HuH-7 (cell line): Measurements from ENCODE around the gene DYRK2.

Experiments
- DNase-seq: peaks from one replicate; pipeline ENCODE4 v3.0.0; 2011; ENCODE audit warnings: low spot score

DYRK2 gene

DNA sequence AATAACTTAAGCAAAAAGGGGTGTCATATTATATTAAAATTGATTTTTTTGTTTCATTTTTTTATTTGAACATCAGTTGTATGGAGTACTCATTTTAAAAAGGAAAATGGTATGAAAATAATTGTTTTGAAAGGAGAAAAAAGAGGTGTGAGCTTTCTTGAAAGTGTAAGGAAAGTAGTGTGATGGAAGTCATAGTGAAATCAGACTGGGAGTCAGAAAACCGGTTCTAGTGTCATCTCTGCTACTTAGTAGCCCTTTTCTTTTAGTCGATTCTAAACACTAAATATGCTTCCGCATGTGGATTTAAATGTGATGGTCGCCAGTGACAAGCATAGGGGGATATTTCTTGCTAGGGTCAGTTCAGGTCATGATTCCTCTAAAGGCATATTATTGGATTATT, 1.8 kb upstream of the DYRK2 start:
- DNase-seq, result no peak

DNA sequence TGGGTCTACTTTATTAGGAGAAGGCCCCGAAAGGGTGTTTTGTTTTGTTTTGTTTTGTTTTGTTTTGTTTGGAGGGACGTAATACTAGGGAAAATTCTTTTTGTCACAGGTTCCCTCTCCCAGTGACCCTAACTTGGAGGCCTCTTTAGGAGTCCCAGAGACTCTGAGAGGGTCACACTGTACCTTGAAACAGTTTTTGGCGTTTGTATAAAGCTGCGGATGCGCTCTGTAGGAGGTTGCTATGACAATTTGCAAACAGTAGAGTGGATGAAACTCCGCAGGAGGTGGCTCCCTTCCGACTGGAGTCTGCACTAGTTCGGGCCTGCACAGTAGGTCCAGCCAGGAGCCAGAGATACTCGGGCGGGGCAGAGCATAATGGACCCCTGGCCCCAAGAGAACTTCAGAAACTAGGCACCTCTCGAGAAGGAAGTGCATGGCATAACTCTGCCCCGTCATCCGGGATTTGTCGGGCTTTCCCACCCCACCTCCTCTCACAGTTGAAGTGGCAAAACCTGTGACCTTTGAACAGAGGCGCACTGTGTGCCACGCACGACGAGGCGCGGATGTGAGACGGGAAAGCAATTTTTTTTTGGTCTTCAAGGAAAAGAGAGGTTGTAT, 1.3 kb upstream of the DYRK2 start:
- DNase-seq, result peak; percentile 45

DNA sequence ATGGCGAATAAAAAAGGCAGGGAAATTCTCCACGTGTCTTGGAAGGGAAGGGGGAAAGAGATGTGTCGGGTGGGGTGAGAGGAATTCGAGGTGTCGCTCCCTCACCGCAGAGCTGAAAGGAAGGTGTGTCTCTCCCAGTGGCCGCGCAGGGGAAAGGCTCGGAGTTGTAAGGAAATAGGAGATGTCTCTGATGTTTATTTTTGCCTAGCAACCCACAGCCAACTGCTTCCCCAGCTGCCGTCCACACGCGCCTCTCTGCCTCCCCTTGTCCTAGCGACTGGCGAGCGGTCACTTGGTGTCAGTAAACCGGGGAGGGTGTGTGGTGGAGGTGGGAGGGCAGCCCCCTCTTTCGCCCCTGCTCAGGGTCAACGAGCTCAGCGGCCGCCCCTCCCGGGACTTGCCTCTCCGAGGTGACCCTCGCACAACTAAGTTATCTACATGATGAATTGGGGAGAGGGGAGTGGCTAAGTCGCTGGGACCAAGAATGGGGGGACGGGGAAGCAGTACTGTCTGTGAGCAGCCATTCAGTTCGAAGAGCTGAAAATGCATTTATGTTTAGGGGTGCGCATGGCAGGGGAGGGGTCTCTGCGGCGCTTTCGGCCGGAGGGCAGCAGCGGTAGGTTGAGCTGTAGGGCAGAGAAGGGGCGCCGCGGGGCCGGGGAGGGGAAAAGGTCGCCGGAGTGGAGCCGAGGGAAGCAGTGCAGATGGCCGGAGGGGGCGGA, 585 bp upstream of the DYRK2 start:
- DNase-seq, result peak; percentile 81

DNA sequence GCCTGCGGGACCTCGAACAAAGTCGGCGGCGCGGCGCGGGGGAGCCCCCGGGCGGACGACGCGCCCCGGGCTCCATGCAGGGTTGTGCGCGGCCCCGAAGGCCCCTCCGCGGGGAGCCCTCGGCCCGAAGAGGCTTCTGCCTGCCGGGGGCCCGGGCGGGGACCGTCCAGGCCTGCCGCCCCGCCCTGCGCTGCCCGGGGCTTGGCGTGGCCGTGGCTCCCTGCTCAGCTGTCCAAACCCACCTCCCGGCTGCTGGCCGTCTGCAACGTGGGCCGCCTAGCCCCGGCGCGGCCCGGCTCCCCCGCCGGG, 670 bp downstream of the DYRK2 start:
- peak; percentile 24 for DNase-seq

DNA sequence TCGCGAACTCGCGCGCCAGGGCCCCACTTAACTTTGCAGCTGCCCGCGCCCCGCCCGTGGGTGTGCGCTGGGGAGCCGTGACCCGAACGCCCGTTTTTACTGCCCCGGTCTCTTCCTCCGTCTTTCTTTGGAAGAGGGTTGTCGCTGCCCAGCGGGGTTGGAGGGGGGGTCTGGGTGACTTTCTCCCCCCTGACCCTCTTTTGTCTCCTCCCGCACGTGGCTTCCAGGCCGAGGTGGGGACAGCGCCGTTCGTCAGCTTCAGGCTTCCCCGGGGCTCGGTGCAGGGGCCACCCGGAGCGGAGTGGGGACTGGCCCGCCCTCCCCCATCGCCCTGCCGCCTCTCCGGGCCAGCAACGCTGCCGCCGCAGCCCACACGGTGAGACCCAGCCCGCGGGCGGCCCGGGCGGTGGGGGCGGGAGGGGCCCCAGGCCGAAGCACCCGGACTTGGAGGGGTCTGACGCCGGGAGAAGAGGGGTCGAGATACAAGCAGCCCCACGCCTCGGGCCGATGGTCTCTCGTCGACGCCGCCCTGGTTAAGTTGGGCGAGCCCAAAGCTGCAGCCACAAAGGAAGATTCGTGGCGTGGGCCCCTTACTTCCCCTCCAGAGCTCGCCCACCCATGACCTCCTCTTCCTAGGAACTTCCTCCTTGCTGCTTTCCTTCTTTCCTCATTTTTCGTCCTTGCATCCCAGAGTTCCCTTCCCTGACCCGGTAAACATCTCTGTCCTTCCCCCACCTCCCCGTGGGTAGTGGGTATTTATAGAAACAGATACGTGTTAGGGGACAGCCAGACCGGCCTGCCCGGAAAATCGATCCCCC, 1.2 kb downstream of the DYRK2 start:
- DNase-seq, result peak; percentile 40

DNA sequence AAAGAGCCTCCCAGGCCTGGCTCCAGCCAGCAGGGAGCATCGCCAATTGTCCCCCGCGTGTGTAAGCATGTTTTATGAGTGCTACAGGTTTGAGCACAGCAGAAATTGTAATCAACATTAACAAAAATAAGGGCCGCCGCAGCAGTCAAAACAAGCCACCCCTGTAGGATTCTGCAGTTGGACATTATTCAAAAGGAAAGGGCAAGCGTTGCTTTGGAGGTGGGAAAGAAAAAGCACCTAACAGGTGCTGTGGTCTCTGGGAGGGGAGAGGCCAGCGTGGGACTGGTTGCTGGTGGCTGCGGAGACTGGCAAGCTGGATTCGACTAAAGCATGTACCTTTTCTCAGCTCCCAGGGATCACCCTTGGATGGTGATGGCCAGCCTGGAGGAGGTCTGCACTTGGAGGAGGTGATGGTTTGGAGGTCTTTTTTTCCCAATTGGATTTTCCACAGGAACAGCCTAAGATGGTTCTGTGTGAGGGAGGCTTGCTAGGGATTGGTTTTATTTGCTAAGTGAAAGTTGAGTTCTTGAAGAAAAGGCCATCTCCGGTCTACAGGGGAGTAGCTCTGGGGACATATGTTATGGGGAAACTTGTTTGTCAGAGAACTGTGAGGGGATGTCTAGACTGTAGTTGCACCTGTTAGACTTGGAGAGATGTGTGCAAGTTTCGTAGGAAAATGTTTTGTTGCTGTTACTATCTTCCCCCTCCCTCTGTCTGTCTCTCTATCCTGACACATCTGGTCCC, 2.0 kb downstream of the DYRK2 start:
- peak; percentile 12 for DNase-seq

DNA sequence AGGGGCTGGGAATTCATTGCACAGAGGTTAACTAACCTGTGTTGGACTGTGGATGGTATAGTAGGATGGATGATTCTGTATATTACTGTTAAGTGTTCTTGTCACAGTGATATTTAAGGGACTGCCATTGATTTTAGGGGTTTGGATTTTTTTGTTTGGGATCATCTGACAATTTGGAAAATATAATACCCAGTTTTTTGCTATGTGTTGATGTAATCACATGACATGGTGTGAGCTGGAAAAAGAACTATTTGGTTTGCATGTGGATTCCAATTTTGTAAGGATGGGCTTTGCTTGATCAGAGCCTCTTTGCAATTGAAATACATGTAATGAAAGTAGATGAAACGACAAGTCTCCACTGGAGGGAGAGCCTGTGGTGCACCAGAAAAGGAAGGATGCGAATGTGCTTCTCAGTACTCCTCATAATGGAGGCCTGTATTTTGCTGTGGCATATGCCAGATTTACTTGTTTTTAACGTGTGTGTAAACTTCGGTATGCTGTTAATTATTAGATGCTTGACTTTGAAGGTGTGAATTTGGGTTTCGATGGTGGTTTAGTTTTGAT, 2.7 kb downstream of the DYRK2 start:
- DNase-seq, result peak; percentile 35

DNA sequence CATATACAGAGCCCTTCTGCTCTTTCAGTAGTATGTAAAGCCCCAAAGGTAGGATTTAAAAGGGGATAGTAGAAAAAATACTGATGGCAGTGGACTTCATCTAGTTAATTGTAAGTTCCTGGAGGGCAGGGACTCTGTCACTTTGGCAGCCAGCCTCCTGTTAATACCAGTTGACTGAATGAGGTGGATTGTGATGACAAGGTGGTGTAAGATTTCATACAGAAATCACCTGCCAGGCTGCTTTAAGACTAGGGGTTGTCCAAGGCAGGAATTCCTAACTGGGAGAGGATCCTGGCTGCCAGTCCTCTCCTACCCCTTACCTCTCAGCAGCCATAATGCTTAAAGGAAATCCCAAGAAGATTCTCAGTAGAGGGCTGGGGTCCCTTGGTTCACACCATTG, 7.3 kb downstream of the DYRK2 start:
- DNase-seq, result no peak

DNA sequence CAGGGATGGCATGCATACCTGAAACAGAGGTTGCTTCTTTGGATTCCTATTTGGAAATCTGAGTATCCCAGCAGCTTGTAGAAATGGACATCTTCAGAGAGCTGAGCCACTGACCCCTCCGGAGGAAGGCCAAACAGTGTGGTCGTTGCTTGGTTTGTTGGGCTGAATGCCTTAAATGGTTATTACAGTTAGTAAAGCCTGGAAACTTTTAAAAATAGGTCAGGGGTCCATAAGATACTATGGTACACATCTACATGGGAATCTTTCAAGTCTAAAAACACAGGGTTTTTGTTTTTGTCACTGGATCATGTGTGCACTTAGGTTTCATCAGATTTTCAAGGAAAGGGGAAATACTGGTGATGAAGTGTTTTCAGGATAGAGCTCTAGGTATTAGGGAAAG, 7.7 kb downstream of the DYRK2 start:
- no peak for DNase-seq

DNA sequence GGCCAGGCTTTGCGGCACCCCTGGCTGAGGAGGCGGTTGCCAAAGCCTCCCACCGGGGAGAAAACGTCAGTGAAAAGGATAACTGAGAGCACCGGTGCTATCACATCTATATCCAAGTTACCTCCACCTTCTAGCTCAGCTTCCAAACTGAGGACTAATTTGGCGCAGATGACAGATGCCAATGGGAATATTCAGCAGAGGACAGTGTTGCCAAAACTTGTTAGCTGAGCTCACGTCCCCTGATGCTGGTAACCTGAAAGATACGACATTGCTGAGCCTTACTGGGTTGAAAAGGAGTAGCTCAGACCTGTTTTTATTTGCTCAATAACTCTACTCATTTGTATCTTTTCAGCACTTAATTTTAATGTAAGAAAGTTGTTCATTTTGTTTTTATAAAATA, 9.9 kb downstream of the DYRK2 start:
- no peak for DNase-seq

DNA sequence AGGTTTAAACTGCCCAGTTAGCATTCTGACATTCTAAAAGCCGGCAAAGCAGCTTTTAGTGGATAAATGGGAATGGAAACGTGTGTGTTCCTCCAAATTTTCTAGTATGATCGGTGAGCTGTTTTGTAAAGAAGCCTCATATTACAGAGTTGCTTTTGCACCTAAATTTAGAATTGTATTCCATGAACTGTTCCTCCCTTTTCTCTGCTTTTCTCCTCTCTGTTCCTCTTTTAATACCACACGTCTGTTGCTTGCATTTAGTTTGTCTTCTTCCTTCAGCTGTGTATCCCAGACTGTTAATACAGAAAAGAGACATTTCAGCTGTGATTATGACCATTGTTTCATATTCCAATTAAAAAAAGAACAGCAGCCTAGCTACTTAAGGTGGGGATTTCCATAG, 10.7 kb downstream of the DYRK2 start:
- DNase-seq, result no peak

DNA sequence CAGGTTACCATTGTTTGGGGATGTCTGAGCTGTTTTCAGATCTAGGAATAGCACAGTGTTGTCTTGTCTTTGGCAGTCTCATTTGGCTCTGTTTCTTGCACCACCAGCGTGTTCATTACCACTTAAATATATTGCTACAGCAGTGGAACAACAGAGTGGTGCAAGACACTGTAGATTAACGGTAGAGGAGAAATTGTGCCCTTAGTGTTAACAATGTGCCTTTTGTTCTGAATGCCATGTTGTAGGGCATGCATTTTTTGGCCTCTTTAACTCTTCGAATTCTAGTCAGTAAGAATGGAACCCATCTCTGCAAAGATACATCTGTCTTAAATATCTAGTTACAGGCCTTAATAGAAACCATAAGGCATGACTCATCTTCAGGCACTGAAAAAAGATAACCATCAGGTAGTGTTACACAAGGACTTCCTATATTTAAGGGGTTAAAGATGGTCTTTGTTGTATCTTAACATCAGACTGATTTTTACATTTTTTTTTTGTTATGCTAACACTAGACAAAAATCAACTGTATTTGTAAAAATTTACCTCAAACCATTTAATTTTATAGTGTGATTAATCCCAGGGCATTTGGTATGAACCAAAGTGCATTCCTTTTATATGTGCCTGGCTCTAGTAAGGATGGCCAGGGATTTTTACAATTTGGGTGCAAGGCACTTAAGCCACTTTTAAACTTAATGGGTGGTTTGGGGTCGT, 12.9 kb downstream of the DYRK2 start:
- no peak for DNase-seq

DNA sequence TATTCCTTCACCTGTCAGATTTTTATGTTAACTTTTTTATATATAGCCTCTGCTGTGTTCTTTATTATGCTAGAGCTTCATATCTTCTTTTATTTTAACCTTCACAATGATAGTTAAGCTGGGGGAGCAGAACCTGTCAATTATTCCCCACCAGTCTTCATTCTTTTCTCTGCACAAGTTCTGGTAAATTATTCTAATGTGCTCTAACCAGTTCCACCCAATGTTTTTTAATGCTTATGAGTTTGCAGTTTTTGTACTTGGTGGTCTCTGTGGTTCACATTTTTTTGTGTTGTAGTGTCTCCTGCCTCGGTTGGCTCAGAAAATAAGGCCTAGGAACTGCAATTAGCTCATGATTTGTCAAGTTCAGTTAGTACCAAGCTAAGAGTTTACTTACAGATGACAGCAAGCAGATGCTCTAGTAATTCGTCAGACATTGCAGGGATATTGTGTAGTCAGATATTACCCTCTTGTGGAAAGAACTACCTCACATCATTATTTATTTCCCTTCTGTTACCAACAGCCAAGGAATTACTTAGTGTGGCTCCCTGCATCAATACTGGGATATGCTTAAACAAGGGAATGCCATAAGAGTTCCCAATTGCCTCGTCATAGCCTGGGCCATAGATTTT, 14.5 kb downstream of the DYRK2 start:
- no peak for DNase-seq

DNA sequence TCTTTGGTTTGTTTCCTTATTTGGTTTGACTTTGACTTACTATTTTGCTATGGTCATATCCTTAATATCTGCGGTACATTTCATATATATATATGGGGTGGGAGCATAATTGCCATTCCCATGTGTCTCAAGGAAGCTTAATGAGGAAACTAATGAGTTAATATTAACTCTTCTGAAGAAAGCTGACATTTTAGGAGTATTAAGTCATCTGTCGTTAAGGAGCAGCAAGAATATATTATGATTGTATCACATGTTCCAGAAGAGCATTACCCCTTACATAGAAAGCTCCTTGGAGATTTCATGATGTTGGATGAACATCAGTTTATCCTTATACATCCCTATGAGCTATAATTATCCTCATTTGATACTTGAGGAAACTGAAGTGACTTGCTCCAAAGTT, 15.6 kb downstream of the DYRK2 start:
- DNase-seq, result no peak

DNA sequence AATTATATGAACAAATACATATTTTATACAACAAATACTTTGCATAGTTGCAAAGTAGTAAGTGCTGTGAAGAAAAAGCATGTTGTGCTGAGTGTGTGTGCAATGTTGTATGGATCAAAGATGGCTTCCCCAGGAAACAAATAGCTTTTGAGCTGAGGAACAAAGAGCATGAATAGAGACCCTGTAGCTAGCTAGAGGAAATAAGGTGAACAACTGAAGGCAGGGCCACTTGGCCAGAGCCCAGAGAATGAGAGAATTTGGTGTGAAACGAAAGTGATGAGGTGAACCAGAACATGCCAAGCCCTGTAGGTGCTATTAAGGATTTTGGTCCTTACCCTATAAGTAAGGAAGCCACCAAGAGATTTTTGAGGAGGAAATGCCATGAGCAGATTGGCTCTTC, 17.1 kb downstream of the DYRK2 start:
- no peak for DNase-seq

DNA sequence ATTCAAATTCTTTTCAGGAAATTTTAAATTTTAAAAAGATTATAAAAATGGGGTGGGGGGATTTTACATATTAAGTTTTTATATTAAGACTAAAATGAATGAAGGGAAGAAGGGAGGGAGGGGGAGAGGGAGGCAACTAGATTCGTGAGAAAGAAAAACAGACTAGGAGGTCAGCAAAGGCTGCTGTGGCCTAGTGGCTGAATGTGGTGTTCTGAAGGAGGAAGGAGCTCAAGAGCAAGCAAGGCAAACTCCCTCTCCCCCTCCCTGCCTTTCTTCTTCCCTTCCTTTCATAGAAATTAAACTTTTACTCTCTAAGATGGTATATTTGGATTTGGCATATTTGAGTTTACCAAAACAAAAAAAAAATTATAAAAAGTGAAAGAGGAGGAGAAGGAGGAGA, 18.1 kb downstream of the DYRK2 start:
- DNase-seq, result no peak

DNA sequence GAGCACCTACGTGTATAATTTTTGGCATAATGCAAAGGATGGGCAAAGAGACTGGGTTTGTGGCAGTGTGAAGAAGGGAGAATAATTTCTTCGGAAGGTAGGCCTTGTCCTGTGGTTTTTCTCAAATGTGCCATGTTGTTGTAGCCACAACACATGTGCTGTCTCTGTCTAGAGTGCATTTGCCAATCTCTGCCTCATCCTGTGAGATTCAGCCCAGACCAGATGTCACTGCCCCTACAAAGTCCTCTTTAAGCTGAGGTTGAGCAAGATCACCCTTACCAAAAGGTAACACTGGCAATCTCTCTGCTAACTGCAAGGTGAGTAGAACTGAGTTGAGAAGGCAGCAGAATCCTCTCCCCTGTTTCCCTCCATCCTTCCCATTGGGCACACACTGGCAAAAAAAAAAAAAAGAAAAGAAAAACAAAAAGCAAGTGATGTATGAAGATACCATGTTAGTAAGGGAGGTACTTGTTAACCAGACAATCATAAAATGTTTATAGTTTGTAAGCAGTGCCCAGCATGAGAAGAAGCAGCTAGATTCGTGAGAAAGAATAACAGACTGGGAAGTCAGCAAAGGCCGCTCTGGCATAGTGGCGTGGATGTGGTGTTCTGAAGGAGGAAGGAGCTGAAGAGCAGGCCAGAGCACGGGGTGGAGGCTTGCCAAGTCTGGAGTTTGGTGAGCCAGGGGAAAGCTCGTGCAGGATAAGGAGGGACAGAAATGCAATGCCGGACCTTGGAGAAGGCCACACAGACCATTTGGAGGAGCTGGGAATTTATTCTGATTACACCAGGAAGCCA, 18.9 kb downstream of the DYRK2 start:
- DNase-seq, result no peak

DNA sequence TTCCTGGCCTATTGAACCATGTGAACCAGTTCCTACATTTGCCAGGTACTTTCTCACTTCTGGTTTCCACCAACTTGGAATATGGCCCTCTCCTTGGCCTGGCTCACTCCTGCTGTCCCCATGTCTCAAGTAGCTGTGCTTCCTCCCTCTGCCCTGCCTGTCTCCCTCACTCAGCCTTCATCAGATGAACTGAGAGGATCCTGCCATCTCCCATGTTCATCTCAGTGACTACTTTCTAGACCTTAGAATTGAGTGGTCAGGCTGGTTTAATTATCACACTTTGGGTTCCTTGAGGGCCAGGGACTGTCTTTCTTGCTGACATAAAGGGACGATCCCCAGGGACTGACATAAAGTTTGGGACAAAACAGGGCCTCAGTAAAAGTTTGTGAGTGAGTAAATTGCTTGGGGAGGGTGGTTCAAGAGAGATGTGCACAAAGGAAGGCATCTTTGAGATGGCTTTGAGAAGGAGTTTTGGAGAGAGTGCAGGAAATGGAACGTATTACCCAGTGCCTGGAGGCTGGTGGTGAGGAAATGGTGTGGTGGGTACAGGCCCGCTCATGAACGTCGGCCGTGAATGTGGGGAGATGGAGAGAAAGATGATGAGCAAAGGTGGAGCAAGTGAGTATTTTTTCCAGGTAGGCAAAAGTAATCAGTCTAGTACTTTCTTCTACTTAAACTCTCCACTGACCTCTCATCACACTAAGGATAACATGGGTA, 20.8 kb downstream of the DYRK2 start:
- no peak for DNase-seq

DNA sequence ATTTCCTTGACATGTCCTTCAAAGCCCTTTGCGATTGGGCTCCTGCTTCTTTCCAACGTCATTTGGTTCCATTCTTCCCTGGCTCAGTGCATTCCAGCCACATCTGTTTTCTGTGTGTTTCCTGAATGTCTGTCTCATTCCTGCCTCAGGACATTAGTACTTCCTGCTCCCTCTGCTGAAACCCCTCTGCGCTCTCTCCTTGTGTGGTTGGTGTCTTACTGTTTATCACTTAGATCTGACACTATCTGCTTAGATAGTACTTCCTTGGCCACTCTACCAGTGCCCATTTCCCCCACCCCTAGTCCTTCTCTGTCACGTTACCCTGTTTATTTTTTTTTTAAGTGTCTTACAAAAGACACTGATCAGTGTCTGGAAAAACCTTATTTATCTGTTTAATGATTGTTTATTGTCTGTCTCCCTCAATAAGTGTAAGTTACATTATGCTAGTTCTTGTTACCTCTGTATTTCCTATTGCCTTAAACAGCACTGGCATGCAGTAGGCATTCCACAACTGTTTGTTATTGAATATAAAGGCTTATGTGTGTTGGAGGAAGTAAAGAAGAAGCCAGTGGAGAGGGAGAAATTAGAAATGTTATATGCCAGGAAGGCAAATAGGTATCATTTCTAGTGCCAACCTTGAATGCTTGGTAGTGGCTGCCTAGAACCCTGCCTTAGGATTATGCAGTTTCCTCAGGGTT, 21.5 kb downstream of the DYRK2 start:
- no peak for DNase-seq
